Measurements from ENCODE around the gene JRKL. TPM values are rescaled to one million over a fixed set of nuclear protein-coding genes. Genes with fewer than 3 reads are reported as not detected.

Gene JRKL
- total RNA-seq, 2 experiments from 2014 or later, result 12.3 to 12.7 TPM

GRCh38 chr11:96366024-96366423 lies 23.8 kb upstream of the JRKL start:
- Mint-ChIP-seq H3K4me3 (no peak overlapping the region), H3K36me3 (ENCODE audit: low read depth) (peaks cover 26% of the 10 kb centered on the region), H3K27me3 (ENCODE audit: low read depth) (no peaks in the 10 kb centered on the region), H3K27ac (no peak overlapping the region), H3K4me1 (ENCODE audit: low read depth) (no peaks in the 10 kb centered on the region), H3K9me3 (no peaks in the 10 kb centered on the region)
- no peak for DNase-seq
- CTCF ChIA-PET, result no interaction called here
- intact Hi-C loops (cut with micrococcal nuclease), result no loop called here

DNA sequence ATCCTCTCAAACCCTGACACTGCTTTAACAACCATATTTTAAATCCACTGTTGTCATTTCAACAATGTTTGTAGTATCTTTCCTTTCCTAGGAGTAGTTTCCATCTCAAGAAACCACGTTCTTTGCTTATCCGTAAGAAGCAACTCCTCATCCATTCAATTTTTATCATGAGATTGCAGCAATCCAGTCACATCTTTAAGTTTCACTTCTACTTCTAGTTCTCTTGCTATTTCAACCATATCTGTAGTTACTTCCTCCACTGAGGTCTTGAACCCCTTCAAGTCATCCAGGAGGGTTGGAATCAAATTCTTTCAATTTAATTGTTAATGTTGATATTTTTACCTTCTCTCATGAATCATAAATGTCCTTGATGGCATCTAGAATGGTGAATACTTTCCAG lies 22.5 kb upstream of the JRKL start:
- Mint-ChIP-seq H3K4me1 (ENCODE audit: low read depth) (no peaks in the 10 kb centered on the region), H3K36me3 (ENCODE audit: low read depth) (peaks cover 32% of the 10 kb centered on the region), H3K27me3 (ENCODE audit: low read depth) (no peaks in the 10 kb centered on the region), H3K4me3 (no peak overlapping the region), H3K9me3 (no peaks in the 10 kb centered on the region), H3K27ac (no peak overlapping the region)
- no peak for DNase-seq
- intact Hi-C loops (cut with micrococcal nuclease), result no loop called here
- CTCF ChIA-PET, result no interaction called here

- Mint-ChIP-seq H3K27ac (no peak overlapping the region), H3K4me3 (no peak overlapping the region), H3K9me3 (no peaks in the 10 kb centered on the region), H3K27me3 (ENCODE audit: low read depth) (no peaks in the 10 kb centered on the region), H3K4me1 (ENCODE audit: low read depth) (no peaks in the 10 kb centered on the region), H3K36me3 (ENCODE audit: low read depth) (peaks cover 29% of the 10 kb centered on the region)
- intact Hi-C loops (cut with micrococcal nuclease), result no loop called here
- CTCF ChIA-PET, result no interaction called here
- DNase-seq, result no peak
Measured at GRCh38 chr11:96373826-96374225, 16.0 kb upstream of the JRKL start.

DNA sequence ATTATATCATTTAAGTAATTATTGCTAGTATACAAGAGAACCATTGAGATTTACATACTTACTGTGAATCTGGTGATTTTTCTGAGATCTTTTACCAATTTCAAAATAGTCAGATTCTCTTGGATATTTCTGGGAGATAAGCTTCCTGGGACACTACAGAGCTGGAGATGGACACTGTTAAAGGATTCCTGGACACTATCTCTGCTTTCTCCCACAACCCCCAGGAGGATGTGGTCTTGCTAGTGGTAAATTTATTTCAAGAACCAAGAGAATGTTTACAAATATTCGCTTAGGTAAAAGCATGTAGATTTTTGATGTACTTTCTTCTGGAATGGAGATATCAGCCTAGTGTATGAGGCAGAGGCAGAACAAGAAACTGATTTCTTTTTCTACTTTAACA lies 13.0 kb upstream of the JRKL start:
- intact Hi-C loops (cut with micrococcal nuclease), result no loop called here
- Mint-ChIP-seq H3K27ac (no peak overlapping the region), H3K9me3 (no peaks in the 10 kb centered on the region), H3K36me3 (ENCODE audit: low read depth) (peaks cover 25% of the 10 kb centered on the region), H3K4me3 (no peak overlapping the region), H3K4me1 (ENCODE audit: low read depth) (no peaks in the 10 kb centered on the region), H3K27me3 (ENCODE audit: low read depth) (no peaks in the 10 kb centered on the region)
- DNase-seq, result no peak
- CTCF ChIA-PET, result interaction anchor here (1.4 kb wide), 1 partner anchor 11 kb away, joined by 4 read pairs; no protein-coding TSS in a partner anchor

GRCh38 chr11:96384156-96384555 lies 5.7 kb upstream of the JRKL start:
- no peaks in the 10 kb centered on the region for H3K9me3 Mint-ChIP-seq
- peaks cover 41% of the 10 kb centered on the region for H3K4me1 Mint-ChIP-seq (ENCODE audit: low read depth)
- intact Hi-C loops (cut with micrococcal nuclease), result no loop called here
- DNase-seq, result no peak
- CTCF ChIA-PET, result interaction anchor here (0.6 to 1.3 kb wide), 4 partner anchors 10 to 292 kb away, joined by 3 to 4 read pairs (median 4); no protein-coding TSS in a partner anchor
- H3K27me3 Mint-ChIP-seq (ENCODE audit: low read depth), result no peaks in the 10 kb centered on the region
- H3K4me3 Mint-ChIP-seq, result peak overlapping the region; percentile 56
- peak overlapping the region; percentile 84 for H3K27ac Mint-ChIP-seq
- peaks cover 21% of the 10 kb centered on the region for H3K36me3 Mint-ChIP-seq (ENCODE audit: low read depth)

DNA sequence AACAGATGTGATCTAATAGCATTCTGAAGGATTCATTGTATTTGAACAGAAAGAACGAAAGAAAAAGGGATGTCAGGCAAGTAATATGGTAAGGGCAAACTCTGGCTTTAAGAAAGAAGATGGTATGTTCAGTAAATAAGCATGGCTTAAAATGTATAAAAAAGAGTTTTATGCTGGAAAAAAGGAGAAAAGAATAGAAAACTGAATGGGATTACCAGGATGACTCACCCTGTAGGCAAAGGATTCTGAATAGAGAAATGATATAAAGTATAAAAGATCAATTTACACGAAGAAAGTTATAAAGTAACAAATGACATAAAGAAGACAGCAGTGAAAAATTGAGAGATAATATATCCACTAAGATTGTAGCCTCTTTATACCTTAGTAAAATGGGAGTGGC lies 4.6 kb upstream of the JRKL start:
- CTCF ChIA-PET, result interaction anchor here (0.6 to 1.3 kb wide), 4 partner anchors 9 to 498 kb away, joined by 3 to 4 read pairs (median 4); no protein-coding TSS in a partner anchor
- DNase-seq, result no peak
- Mint-ChIP-seq H3K4me3 (no peak overlapping the region), H3K36me3 (ENCODE audit: low read depth) (peaks cover 16% of the 10 kb centered on the region), H3K4me1 (ENCODE audit: low read depth) (peaks cover 41% of the 10 kb centered on the region), H3K27me3 (ENCODE audit: low read depth) (no peaks in the 10 kb centered on the region), H3K9me3 (no peaks in the 10 kb centered on the region), H3K27ac (peak overlapping the region; percentile 22)
- intact Hi-C loops (cut with micrococcal nuclease), result no loop called here

GRCh38 chr11:96388891-96389719 lies 708 bp upstream of the JRKL start:
- Mint-ChIP-seq H3K9me3 (no peaks in the 10 kb centered on the region), H3K27ac (peak overlapping the region; percentile 91), H3K4me3 (peak overlapping the region; percentile 89), H3K4me1 (ENCODE audit: low read depth) (peaks cover 60% of the 10 kb centered on the region), H3K36me3 (ENCODE audit: low read depth) (peaks cover 17% of the 10 kb centered on the region), H3K27me3 (ENCODE audit: low read depth) (no peaks in the 10 kb centered on the region)
- CTCF ChIA-PET, result interaction anchor here (0.6 to 2.7 kb wide), 8 partner anchors 42 to 596 kb away, joined by 3 to 20 read pairs (median 4); partner anchors contain the start of gene MAML2
- DNase-seq, result no peak
- intact Hi-C loops (cut with micrococcal nuclease), result loop anchor here (1.0 kb wide), 5 partner anchors 46 to 1416 kb away; partner anchors contain the start of genes CEP57, CWC15, KDM4D and MAML2

DNA sequence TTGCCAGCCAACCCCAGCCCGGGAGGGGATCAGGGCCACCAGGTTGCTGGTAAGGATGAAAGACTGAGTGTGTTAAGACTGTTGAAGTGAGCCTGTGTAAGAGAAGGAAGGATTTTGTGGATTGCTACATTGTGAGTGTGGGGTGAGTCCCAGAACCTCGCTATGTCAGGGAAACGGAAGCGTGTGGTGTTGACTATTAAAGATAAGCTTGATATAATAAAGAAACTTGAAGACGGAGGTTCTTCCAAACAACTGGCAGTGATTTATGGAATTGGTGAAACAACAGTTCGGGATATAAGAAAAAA lies 627 bp downstream of the JRKL start:
- Mint-ChIP-seq H3K9me3 (no peaks in the 10 kb centered on the region), H3K36me3 (ENCODE audit: low read depth) (peaks cover 13% of the 10 kb centered on the region), H3K27me3 (ENCODE audit: low read depth) (no peaks in the 10 kb centered on the region), H3K4me1 (ENCODE audit: low read depth) (peaks cover 53% of the 10 kb centered on the region), H3K27ac (peak overlapping the region; percentile 91), H3K4me3 (peak overlapping the region; percentile 89)
- peak; percentile 24 for DNase-seq
- intact Hi-C loops (cut with micrococcal nuclease), result loop anchor here (1.0 to 10.0 kb wide), 10 partner anchors 133 to 1323 kb away; partner anchors contain the start of genes MTMR2, SESN3 and SRSF8
- CTCF ChIA-PET, result interaction anchor here (0.9 to 2.7 kb wide), 3 partner anchors 48 to 541 kb away, joined by 5 to 20 read pairs (median 12); partner anchors contain the start of gene MAML2

DNA sequence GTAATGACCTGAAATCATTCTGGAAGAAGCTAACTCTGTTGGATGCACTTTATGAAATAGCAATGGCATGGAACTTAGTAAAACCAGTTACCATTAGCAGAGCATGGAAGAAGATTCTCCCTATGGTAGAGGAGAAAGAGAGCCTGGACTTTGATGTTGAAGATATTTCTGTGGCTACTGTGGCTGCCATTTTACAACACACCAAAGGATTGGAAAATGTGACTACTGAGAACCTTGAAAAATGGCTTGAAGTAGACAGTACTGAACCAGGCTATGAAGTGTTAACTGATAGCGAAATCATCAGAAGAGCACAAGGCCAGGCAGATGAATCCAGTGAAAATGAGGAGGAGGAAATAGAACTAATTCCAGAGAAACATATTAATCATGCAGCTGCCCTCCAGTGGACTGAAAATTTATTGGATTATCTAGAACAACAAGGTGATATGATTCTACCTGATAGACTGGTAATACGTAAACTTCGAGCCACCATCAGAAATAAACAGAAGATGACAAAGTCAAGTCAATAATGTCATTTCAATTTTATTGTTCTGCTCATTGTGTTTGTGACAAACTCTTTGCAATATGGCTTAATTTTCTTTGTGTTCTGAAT lies 2.0 kb downstream of the JRKL start:
- peaks cover 13% of the 10 kb centered on the region for H3K36me3 Mint-ChIP-seq (ENCODE audit: low read depth)
- intact Hi-C loops (cut with micrococcal nuclease), result loop anchor here (2.0 to 10.0 kb wide), 7 partner anchors 35 to 1325 kb away; partner anchors contain the start of genes SESN3 and SRSF8
- H3K4me1 Mint-ChIP-seq (ENCODE audit: low read depth), result peaks cover 49% of the 10 kb centered on the region
- no peak overlapping the region for H3K27ac Mint-ChIP-seq
- no peaks in the 10 kb centered on the region for H3K9me3 Mint-ChIP-seq
- CTCF ChIA-PET, result no interaction called here
- H3K4me3 Mint-ChIP-seq, result peak overlapping the region; percentile 89
- H3K27me3 Mint-ChIP-seq (ENCODE audit: low read depth), result no peaks in the 10 kb centered on the region
- no peak for DNase-seq

DNA sequence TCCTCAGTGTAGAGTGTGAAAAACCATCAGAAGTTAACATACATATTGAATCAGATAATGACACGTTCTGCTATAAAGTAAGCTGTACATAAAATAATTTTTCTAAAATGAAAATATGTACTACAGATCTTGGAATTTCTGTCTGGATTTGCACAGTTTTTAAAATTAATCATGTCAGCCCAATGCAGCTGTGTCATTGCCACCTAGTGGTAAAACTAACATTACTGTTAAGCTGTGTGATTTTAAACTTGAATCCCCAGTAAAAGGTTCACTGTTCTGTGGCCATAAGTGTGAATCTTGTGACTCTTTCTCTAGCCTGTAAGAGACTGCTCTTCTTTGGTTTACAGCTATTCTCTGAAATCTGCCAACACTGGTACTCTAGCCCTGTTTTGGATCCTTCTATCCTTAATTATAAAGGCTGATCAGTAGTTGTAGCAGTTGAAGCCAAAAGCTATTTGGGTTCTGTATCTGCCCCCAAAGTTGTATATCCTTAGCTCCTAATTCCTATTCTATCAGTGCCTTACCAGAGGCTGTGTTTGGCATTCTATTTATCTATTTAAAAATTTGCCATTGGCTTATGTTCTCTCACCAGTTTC lies 4.0 kb downstream of the JRKL start:
- H3K36me3 Mint-ChIP-seq (ENCODE audit: low read depth), result peaks cover 13% of the 10 kb centered on the region
- H3K4me1 Mint-ChIP-seq (ENCODE audit: low read depth), result peaks cover 34% of the 10 kb centered on the region
- CTCF ChIA-PET, result interaction anchor here (0.5 to 2.9 kb wide), 43 partner anchors 9 to 605 kb away, joined by 3 to 25 read pairs (median 4); partner anchors contain the start of genes FAM76B and MAML2
- DNase-seq, result no peak
- H3K27me3 Mint-ChIP-seq (ENCODE audit: low read depth), result no peaks in the 10 kb centered on the region
- H3K4me3 Mint-ChIP-seq, result no peak overlapping the region
- H3K9me3 Mint-ChIP-seq, result no peaks in the 10 kb centered on the region
- intact Hi-C loops (cut with micrococcal nuclease), result loop anchor here (1.0 to 10.0 kb wide), 8 partner anchors 33 to 1327 kb away; partner anchors contain the start of genes SESN3 and SRSF8
- no peak overlapping the region for H3K27ac Mint-ChIP-seq

- H3K27me3 Mint-ChIP-seq (ENCODE audit: low read depth), result no peaks in the 10 kb centered on the region
- H3K9me3 Mint-ChIP-seq, result no peaks in the 10 kb centered on the region
- intact Hi-C loops (cut with micrococcal nuclease), result loop anchor here (5.0 to 10.0 kb wide), 4 partner anchors 137 to 1327 kb away; partner anchors contain the start of genes SESN3 and SRSF8
- no peak overlapping the region for H3K27ac Mint-ChIP-seq
- no peak for DNase-seq
- CTCF ChIA-PET, result interaction anchor here (0.8 to 2.9 kb wide), 17 partner anchors 9 to 606 kb away, joined by 3 to 25 read pairs (median 4); partner anchors contain the start of genes FAM76B and MAML2
- no peak overlapping the region for H3K4me3 Mint-ChIP-seq
- H3K4me1 Mint-ChIP-seq (ENCODE audit: low read depth), result peaks cover 33% of the 10 kb centered on the region
- peaks cover 13% of the 10 kb centered on the region for H3K36me3 Mint-ChIP-seq (ENCODE audit: low read depth)
Measured at GRCh38 chr11:96394773-96395172, 5.0 kb downstream of the JRKL start.

- H3K4me3 Mint-ChIP-seq, result no peak overlapping the region
- H3K36me3 Mint-ChIP-seq (ENCODE audit: low read depth), result peaks cover 2% of the 10 kb centered on the region
- no peak overlapping the region for H3K27ac Mint-ChIP-seq
- H3K9me3 Mint-ChIP-seq, result no peaks in the 10 kb centered on the region
- no peaks in the 10 kb centered on the region for H3K27me3 Mint-ChIP-seq (ENCODE audit: low read depth)
- CTCF ChIA-PET, result interaction anchor here (0.8 to 1.6 kb wide), 2 partner anchors 547 to 553 kb away, joined by 3 to 8 read pairs; no protein-coding TSS in a partner anchor
- DNase-seq, result no peak
- H3K4me1 Mint-ChIP-seq (ENCODE audit: low read depth), result peaks cover 20% of the 10 kb centered on the region
- intact Hi-C loops (cut with micrococcal nuclease), result loop anchor here (10.0 kb wide), 1 partner anchor 1162 kb away; the partner anchor contains the start of gene SESN3
Measured at GRCh38 chr11:96396637-96397036, 6.8 kb downstream of the JRKL start.
